Limb (tissue), 2 donors: Measurements from ENCODE around the gene ATG4A.

Source experiments
- DNase-seq, 2 donors: peaks; one replicate each; pipeline ENCODE4 v3.0.0-alpha.2; 2016; ENCODE audit errors: extremely low spot score in 2 of 2

Gene ATG4A, protein sequence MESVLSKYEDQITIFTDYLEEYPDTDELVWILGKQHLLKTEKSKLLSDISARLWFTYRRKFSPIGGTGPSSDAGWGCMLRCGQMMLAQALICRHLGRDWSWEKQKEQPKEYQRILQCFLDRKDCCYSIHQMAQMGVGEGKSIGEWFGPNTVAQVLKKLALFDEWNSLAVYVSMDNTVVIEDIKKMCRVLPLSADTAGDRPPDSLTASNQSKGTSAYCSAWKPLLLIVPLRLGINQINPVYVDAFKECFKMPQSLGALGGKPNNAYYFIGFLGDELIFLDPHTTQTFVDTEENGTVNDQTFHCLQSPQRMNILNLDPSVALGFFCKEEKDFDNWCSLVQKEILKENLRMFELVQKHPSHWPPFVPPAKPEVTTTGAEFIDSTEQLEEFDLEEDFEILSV

DNA sequence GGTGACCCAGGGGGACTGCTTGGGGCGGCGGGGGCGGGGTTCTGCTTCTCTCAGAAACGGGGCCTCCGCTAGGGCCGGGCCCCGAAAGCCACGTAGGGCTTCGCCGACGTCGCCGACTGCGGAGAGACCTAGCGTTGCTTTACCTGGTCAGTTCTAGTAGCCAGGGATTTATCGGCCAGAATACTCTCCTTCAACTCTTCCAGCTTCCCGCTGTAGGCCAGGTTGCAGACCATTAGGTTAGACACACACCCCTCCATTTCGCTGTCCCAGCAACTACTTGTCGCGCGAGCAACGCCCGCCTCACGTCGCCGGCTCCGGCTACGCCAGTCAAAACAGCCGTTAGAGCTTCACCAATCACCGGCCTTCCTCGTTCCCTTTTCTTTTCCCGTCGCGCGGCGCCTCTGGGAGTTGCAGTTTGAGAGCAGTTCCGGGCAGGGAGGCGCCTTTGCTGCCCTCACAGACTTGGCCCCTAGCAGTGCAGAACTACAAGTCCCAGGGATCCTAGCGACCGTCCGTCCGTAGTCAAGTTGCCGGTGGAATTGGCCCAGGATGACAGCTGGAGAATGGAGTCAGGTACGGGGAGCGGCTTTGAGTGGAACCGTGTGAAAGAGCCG, at the start of gene ATG4A, which contains the start of gene PSMD10:
TSS of gene ATG4A (plus strand) at position 515 of the 614 bp plus-strand sequence. CDS start at position 564, 49 bp downstream.
TSS of gene PSMD10 (minus strand) at position 279 of the 614 bp plus-strand sequence. CDS start at position 257, 22 bp downstream.
- DNase-seq, result peak; percentile 91 to 92

DNA sequence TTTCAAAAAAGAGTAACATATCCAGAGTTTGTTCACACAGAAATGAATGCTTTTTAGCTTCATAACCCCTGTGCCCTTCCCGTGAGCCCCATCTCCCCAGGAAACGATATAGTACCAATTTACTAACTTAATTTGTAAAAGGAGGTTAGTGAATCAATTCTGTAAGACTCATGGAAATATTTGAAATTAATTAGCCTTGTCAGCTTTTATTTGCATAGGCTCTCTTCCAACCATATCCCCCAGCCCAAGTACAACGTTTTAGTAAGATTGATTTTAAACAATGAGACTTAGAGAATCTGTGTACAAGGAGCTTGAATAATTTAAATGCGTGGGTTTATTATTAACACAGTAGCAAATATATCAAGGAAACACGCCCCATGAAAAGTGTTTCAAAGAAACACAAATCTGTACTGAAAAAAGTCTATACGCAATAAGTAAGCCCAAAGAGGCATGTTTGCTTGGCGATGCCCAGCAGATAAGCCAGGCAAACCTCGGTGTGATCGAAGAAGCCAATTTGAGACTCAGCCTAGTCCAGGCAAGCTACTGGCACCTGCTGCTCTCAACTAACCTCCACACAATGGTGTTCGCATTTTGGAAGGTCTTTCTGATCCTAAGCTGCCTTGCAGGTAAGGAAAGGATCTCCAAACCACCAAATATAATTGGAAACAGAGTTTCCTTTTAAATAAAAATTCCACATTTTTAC, 46.9 kb upstream of the ATG4A start, which contains the start of gene VSIG1:
TSS of gene VSIG1 (plus strand) at position 512 of the 703 bp plus-strand sequence. CDS start at position 578, 66 bp downstream.
- DNase-seq, result no peak

DNA sequence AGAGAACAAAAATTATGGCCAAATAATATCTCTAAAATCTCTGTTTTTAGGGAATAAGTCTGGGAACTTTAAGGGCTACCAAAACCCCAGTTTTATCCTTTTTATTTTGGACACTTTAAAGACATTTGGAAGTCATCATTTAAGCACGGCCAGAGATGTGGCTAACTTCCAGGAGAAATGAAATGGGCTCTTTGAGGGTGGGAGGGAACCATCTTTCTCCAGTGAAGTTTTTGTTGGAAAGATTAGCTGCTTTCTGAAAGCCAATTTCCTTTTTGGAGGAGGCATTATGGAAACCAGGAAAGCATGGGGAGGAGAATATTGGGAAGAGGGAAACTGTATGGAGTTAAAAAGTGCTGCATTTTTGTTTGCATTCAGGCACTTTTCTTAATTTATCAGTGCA, 41.9 kb upstream of the ATG4A start:
- DNase-seq, result no peak

DNA sequence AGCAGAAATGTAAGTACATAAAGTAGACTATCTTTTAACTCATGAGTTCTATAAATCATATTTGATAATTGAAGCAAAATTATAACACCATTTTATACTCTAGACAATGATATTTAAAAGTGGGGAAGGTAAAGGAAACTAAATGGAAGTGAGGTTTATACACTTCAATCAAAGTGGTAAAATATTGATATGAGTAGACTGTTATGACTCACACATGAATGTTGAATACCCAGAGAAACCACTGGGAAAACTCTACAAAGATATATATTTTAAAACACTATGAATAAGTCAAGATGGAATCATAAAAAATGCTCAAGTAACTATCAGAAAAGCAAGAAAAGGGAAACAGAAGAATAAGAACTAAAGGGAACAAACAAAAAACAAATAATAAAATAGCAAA, 38.4 kb upstream of the ATG4A start:
- no peak for DNase-seq

DNA sequence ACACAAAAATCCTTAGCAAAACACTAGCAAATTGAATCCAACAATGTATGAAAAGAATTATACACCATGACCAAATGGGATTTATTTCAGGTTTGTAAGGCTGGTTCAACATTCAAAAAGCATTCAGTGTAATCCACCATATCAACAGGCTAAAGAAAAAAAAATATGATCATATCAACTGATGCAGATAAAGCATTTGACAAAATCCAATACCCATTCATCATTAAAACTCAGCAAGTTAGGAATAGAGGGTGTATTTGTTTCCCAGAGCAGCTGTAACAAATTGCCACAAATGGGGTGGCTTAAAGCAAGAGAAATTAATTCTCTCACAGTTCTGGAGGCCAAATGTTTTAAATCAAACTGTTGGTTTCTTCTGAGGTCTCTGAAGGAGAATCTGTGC, 36.0 kb upstream of the ATG4A start:
- peak in 1 of 2 donors; percentile 3 for DNase-seq

DNA sequence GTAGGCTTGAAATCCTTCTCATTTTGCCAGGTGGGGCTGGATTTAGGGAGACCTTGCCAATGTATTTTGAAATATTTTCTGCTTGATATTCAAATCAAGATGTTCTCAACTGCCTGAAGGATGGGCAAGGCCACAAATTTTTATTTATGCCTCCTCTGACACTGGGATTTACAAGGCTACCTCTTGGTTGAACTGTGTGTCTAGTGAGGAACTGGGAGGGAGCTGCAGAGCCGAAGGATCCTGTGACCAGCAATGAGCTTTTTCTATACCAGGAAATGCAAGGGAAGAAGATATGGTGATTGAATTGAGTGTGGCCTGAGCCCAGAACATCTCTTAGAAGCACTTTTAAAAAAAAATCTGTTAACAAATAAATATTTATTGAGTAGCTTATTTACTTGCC, 31.8 kb upstream of the ATG4A start:
- DNase-seq, result no peak

DNA sequence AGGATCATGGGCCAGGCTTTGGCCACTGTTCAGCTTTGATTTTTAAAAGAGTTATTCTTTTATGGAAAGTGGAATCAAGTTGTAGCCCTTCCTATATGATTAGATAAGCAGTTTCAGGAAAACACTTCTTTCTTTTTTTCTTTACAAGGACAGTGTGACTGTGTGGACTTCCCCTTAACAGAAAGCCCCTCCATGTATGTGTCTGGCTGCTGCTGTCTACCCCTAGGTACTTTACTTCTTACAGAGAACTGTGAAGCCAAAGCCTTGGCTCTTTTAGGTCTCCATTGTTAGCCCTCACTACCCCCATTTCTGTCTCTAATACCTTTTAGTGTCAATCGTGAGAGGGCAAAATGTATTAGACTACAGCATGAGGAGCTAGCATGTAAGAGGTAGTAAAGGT, 27.6 kb upstream of the ATG4A start:
- DNase-seq, result no peak

DNA sequence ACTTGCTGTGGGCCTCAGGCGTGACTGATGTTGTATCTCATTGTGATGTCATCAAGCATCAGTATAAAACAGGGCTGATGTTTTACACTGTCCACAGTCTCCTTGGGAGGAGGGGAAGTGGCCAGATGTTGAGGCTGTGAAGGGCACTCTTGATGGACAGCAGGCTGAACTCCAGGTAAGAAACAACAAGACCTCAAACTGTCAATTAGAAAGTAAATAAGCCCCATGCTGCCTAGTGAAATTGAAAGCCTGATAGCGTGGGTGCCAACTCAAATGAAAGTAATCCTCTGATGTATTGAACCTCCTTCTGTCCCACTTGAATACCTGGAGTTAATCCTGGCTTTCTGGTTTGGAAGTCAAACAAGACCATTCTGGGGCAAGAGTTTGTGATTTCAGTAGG, 27.0 kb upstream of the ATG4A start:
- DNase-seq, result no peak

DNA sequence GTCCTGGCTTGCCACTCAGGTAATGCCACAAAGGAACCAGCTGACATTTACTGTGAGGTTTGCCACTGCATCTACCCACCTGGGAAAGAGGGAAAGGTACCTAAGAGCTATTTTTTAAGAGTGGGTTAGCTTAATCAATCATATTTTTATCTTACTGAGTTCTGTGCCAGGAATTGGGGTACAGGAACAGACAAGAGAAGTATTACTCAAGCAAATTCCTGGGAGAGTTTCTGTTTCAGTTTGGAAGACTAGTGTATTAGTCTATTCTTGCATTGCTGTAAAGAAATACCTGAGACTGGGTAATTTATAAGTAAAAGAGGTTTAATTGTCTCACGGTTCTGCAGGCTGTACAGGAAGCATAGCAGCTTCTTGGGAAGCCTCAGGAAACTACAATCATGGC, 23.5 kb upstream of the ATG4A start:
- DNase-seq, result no peak

DNA sequence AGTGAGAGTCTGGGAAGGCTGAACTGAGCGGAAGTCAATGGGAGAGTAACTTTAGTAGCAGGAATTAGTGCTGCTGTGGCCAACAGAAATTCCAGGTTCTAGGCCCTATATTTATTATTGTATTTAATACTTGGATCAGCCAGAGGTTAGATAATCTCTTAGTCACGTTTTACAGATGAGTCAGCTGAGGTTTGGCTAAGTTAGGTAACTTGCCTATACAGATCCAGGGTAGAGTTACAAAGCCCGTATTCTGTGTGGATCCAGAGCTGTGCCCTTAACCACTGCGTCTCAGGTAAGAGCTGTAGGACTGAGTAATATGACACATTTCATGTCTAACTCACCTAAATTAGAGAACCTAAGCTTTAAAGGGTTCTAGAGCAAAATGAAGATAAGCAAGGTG, 20.7 kb upstream of the ATG4A start:
- no peak for DNase-seq

DNA sequence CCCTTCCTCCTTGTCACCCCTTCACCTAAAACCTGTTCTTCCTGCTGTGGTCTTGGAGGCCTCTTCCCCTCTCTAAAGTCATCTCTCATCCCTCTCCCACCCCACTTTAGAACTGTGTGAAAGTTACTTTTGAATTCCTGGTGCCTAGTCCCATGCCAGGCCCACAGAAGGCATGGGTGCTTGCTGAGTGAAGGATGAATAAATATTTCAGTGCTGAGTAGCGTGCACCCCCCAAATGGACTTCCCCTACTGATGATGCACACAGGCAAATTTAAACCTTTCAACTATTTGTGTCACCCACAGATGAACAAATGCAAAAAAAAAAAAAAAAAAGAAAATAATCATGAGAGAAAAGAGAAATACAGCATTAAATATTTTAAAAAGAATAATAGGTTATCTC, 20.0 kb upstream of the ATG4A start:
- no peak for DNase-seq

DNA sequence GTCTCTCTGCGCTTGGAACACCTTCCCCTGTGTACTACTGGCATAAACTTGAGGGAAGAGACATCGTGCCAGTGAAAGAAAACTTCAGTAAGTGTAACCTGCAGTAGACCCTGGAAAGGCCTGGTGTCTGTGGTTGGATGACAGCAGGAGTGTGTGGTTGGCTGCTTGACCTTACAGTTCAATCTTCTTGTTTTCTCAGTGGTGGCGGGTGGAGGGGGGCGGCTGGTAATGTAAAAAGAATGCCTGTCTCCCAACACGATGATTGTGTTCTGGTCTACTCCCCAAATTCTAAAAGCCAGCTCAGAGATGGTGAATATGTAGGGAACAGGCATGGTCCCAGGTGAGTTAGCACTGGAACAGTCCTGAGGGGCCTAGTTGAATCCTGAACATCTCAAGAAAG, 18.8 kb upstream of the ATG4A start:
- DNase-seq, result no peak

DNA sequence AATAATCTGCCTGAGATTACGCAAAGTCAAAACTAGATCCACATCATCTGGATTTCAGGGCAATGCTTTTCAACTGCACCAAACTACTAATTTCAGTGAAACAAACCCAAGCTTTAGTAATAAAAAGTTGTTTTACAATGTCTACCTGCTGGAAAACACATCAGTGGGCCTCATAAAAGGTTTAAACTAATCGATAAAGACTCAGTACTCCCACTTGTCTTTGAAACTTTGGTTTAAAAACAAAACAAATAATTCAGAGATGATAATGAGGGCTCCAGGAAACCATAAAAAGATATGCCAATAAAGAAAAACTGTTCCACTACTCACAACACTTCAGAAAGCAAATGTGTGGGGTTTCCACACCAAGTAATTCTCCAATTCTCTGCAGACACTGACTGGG, 10.5 kb upstream of the ATG4A start:
- DNase-seq, result no peak

DNA sequence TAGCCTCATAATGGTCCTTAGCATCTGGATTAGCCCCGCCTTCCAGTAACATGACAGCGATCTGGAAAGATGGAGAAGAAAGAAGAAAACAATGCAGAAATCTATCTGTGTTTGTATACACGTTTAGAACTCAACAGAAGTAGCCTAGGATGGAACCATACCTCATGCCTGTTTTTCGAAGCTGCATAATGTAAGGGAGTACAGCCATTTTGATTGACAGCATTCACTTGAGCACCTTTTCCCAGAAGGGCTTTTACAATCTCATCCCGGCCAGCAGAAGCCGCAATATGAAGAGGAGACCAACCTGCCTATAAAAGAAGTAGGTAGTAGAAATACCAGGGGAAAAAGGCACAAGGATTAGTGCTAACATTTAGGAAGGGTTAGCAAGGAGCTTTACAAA, 3.8 kb upstream of the ATG4A start:
- DNase-seq, result no peak

DNA sequence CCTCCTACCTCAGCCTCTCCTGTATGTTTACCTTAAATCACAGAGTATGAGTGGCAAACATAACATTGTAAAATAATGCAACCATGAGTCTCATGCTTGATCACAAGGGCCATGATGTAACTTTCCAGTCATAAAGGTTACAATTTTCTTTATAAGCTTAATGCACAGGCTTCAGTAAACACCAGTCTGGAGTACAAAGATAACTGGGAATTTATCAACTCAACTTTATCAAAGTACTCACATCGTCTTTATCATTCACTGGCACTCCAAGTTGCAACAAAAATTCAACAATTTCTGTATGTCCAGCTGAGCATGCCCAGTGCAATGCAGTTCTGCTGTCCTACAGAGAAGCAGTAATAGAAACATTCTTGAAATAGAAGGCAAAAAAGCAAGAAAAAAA, 3.1 kb upstream of the ATG4A start:
- no peak for DNase-seq

DNA sequence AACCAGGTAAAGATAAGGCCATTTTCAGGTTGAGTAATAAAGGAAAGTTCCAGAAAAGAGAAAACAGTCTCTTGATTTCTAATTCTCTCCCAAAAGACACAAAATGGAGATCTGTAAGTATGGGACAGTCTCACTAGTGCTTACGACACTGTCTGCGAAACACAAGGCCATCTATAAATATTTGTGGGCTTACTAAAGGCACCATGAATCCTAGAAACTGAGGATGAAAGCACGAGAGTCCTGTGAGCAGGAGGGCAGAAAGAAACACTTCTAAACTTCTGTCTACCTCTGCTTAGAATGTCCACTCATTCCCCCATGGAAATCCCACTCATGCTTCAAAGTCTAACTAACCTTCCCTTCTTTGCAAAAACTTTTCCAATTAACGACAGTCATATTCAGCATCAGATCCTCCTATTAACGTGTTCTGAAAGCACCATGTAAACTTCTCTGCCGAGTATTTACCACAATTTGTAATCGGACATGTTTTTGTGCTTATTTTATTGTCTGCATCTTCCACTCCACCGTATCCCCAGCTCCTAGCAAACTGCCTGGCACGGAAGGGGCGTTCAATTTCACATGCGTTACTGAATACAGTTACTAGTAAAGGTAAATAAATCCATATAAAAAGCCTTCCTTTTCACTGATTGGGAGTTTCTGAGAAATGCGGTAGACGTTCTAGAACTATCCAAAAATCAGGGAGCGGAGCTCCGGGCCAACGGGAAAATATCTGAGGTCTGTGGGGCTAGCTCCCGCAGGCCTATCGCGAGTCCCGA, 901 bp upstream of the ATG4A start:
- no peak for DNase-seq

DNA sequence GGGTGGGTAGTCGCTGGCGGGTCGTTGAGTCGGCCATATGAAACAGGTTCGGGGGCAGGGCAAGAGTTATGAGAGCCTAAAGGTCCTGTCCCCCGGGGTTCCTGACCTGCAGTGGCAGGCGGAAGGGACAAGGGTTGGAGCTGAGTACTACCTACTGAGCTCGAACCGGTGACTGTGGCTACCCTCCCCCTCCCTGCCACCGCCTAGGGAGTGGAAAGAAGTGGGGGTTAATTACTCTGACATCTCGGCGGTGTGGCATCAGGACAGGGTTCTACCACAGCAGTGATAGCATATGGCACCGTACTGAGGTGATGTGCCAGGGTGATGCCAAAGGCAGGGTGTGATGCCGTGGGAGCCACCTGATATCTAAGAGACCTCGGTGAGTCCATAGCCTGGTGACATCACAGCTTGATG, 307 bp downstream of the ATG4A start:
- DNase-seq, result no peak

DNA sequence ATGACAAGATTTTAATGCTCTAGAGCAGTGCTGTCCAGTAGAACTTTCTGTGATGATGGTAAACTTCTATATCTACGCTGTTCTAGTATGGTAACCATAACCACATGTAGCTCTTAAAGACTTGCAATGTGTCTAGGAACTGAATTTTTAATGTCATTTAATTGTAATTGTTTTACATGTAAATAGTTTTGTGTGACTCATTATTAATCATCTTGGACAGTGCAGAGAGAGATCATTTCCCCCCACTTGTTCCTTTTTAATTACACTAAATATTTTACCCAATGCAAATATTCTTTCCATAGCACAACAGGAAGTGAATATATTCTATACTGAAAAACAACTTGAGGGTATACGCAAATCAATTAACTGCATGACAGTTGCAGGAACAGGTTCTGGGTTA, 5.8 kb downstream of the ATG4A start:
- no peak for DNase-seq

DNA sequence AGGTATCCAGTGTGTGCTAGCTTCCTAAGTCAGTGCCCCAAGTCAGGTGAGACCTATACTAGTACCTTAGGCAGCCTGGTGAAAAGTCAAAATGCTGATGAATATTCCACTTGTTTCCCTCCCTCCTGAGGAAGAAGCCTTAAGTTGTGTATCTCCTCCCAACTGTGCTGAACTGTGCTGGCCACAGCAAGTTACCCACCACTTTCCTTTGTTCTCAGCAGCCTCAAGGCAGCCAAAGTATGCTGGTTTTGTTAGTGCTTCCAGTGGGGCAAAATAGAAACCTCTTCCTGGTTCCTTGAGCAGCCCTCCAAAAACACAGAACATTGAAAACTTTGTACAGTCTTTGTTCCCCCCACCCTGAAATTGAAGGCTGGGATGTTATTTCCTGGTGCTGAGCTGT, 13.9 kb downstream of the ATG4A start:
- no peak for DNase-seq

DNA sequence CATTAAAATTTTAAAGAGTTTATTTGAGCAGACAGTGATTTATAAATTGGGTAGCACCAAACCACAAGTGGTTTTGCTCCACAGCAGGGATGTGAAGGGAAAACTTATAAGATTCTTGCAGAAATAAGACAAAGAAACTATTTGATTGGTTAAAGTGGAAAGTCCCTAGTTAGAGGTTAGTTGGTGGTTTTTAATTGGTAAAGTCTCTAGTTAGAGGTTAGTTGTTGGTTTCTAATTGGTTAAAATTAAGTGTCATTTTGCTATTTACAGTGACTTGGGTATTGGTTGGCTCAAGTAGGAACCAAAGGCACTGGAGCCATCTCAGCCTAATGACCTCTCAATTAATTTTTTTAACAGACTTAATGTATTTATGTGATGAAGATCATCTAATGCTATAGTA, 23.0 kb downstream of the ATG4A start:
- no peak for DNase-seq

DNA sequence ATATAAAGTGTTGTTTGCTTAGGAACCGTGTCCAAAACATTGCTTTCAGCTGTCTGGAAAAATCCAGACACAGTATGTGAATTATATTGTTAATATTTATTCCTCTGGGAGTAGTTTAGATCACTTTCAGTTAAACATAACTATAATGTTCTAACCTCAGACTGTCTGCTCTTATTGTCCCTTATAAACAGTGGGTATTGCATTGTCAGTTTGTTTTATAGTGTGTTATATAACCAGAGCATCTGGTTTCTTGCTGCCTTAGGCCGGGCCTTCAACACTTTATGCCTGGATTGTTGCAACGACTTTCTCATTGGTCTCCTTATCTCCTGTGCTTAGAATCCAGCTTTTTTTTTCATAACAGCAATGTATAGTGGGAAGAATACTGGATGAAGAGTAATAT, 26.4 kb downstream of the ATG4A start:
- DNase-seq, result peak in 1 of 2 donors; percentile 9

DNA sequence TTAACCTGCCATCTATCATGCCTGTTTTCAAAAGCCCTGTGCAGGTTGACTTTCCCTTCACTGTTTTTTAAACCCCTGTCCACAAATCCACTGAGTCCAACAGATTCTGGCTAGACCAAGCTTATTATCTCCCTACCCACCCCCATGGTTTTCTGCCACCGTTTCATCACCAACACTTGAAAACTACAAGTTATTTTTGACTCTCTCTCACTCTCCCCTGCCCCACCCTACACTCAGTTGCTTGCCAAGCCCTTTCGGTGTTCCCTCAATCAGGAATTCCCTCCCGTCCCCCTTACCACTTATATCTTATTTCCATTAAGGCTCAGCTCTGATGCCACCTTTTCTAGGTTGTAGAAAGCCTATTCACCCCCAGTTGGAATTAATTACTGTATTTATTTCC, 29.7 kb downstream of the ATG4A start:
- no peak for DNase-seq
